Activated CD8-positive, alpha-beta T cell treated with anti-CD3 and anti-CD28 coated beads, Interleukin-2, amount 10 ng/mL, durations not matched to agents 7 days and 5 days (primary cell): ENCODE measurements around the gene CLK3. TPM values are rescaled to one million over a fixed set of nuclear protein-coding genes. Genes with fewer than 3 reads are reported as not detected.
A peak's percentile ranks its signal among the peaks of the same experiment; 100 is the strongest.
"Not testable (repeated sequence)": the region's sequence is repeated elsewhere in the genome, so short reads cannot be mapped to it uniquely, and the experiment has no call there.

ENCODE experiments used
- ATAC-seq: fragments of 150-1000 bp; cut with Tn5 transposase; one replicate; pipeline ENCODE4 v1.10.0; 2021; ENCODE audit warnings: moderate library complexity
- CTCF ChIA-PET: fragments of 350-600 bp; sonication (Branson Sonifier 250); formaldehyde crosslinking; loops from one replicate; lab custom pipeline; 2021; ENCODE audit warnings: antibody characterized with exemption; lab: Charles Lee
- POLR2A ChIA-PET: fragments of 350-600 bp; sonication (Branson Sonifier 250); formaldehyde crosslinking; loops from one replicate; lab custom pipeline; 2021; ENCODE audit warnings: antibody characterized with exemption; lab: Charles Lee
- DNase-seq: peaks from one replicate; pipeline ENCODE4 v3.0.0-alpha.2; 2020
- H3K27ac Mint-ChIP-seq: one replicate; pipeline ENCODE4 v1.8.0; 2021; ENCODE audit warnings: mild to moderate bottlenecking, mixed read lengths
- H3K27me3 Mint-ChIP-seq: one replicate; pipeline ENCODE4 v1.8.0; 2021; ENCODE audit warnings: low read depth, mixed read lengths
- H3K36me3 Mint-ChIP-seq: one replicate; pipeline ENCODE4 v1.8.0; 2021; ENCODE audit warnings: low read depth, mixed read lengths
- H3K4me1 Mint-ChIP-seq: one replicate; pipeline ENCODE4 v1.8.0; 2021; ENCODE audit warnings: low read depth, mixed read lengths
- H3K4me3 Mint-ChIP-seq: one replicate; pipeline ENCODE4 v1.8.0; 2021; ENCODE audit warnings: mild to moderate bottlenecking, mixed read lengths
- H3K9me3 Mint-ChIP-seq: one replicate; pipeline ENCODE4 v1.8.0; 2022; ENCODE audit warnings: mixed read lengths; ENCODE audit not compliant: insufficient read depth
- total RNA-seq, 2 experiments: library from RNA; stranded (reverse); gene quantifications; one replicate each; pipeline ENCODE4 v1.2.3, GENCODE V29; 2021

The CLK3 gene
- total RNA-seq, 2 experiments from 2014 or later: 125 to 128 TPM

DNA sequence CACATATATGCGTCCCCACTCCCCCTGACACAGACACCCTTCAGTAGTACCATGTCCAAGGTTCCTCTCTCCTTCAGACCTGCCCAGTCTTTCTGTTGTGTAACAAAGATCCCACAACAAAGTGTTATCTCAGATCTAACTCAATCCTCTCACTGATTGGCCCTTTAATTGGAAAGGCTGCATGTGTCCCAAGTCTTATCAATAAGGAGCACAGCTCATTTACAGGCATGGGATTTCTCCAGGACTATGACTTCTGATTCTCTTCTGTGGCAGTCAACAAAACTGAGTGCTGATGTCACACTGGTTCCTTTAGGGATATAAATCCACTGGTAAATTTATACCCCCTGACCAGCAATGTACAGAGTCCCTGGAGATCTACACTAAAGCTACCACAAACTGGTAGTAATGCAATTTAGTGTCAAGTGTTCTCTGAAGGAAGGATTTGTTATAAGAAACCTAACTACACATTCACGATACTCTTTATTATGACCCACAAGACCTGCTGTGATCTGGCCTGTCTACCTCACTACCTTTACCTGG lies 28.1 kb downstream of the CLK3 start:
- H3K9me3 Mint-ChIP-seq: no peaks in the 10 kb centered on the region
- POLR2A ChIA-PET: no interaction called here
- CTCF ChIA-PET: interaction anchor here (1.3 to 19.3 kb wide), 4 partner anchors 9 to 156 kb away, joined by 3 to 508 read pairs (median 14); no protein-coding TSS in a partner anchor

DNA sequence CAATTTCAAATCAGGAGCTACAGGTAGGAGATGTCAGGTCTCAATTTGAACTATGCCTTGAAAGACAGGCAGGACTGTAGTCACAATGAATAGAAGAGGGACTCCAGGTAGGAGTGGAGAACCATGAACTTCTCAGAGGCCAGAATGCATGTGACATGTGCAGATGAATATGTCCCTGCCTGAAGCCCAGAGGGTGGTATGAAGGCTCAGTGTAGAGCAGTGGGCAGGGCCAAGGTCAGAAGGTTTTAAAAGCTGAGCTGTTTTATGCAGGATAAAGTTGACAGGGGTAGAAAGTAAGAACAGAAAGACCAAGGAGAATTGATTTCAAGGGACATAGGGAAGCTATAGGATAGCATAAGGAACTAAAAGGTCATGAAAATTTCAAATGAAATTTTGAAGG lies 30.8 kb downstream of the CLK3 start:
- no peak for ATAC-seq
- peaks cover 5% of the 10 kb centered on the region for H3K36me3 Mint-ChIP-seq

More for the DNA sequence above, 28.1 kb downstream of the CLK3 start:
- no peak overlapping the region for H3K27ac Mint-ChIP-seq
- H3K4me1 Mint-ChIP-seq: peaks cover 6% of the 10 kb centered on the region
- ATAC-seq: no peak
- DNase-seq: no peak
- no peaks in the 10 kb centered on the region for H3K27me3 Mint-ChIP-seq
- H3K4me3 Mint-ChIP-seq: no peak overlapping the region
- peaks cover 11% of the 10 kb centered on the region for H3K36me3 Mint-ChIP-seq

DNA sequence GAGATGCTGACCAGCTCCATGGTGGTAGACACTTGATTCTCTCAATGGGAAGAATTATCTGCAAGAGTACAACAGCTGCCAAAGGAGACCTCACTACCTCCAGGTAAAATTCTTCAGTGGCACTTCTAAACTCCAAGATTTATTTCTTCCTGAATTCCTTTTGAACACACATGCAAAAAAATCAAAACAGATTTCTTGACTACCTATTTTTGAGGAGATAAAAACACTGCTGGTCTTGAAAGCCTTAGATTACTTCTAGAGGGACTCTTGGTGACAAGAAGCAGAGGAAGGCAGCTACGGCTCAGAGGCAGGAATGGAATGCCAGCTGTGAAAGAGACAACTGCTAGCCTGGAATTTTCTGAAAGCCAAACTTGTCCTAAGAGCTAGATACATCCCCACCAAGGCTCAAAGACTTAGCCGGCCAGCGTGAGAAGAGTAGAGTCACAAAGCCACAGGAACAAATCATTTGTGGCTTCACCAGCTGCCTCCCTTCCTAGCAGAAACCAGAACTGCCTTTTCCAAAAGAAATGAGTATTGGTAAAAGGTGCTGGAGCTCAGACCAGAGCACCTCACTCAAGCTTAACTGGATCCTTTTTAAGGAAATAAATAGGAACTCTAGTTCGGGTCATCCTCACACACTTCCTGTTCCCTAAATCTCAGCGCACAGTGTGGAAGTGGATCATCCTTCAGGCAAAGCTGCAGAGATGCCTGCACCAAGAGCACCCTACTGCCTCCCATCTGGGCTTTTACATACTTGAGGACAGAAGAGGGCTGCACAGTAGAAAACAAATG lies 32.6 kb downstream of the CLK3 start:
- ChIA-PET CTCF (interaction anchor here (1.5 to 19.3 kb wide), 2 partner anchors 27 to 118 kb away, joined by 3 to 508 read pairs; no protein-coding TSS in a partner anchor), POLR2A (no interaction called here)
- no peak overlapping the region for H3K27ac Mint-ChIP-seq
- H3K9me3 Mint-ChIP-seq: no peaks in the 10 kb centered on the region
- no peak overlapping the region for H3K4me3 Mint-ChIP-seq
- no peaks in the 10 kb centered on the region for H3K4me1 Mint-ChIP-seq
- no peak for ATAC-seq
- no peaks in the 10 kb centered on the region for H3K27me3 Mint-ChIP-seq
- no peak for DNase-seq
- H3K36me3 Mint-ChIP-seq: peaks cover 5% of the 10 kb centered on the region

More for the DNA sequence above, 30.8 kb downstream of the CLK3 start:
- Mint-ChIP-seq H3K4me1 (peaks cover 6% of the 10 kb centered on the region), H3K4me3 (no peak overlapping the region), H3K27me3 (no peaks in the 10 kb centered on the region), H3K27ac (no peak overlapping the region), H3K9me3 (no peaks in the 10 kb centered on the region)
- DNase-seq: no peak
- ChIA-PET POLR2A (no interaction called here), CTCF (interaction anchor here (0.8 to 19.3 kb wide), 4 partner anchors 11 to 120 kb away, joined by 3 to 508 read pairs (median 12); no protein-coding TSS in a partner anchor)

DNA sequence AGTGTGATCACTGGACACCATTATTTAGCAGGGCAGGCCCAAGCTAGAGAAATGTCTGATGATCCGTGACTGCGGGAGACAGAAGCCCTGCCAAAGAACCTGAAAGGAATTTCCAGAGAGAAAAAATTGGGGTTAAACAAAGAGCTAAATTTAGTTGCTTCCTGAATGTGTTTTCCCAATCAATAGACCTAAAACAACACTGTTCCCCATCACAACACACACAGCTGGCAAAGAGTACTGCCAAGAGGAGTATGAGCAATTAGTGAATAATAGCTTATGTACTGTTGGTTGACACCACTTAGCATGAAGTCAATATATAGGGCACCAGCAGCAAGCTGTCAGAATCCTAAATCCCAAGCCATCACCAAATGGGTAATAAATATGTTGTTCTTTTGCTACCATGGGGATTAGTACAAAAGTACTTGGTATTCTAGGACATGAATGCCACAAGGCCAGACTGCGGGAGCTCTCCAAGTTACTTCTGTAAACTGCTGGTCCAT lies 35.7 kb downstream of the CLK3 start:
- Mint-ChIP-seq H3K9me3 (no peaks in the 10 kb centered on the region), H3K4me1 (peaks cover 14% of the 10 kb centered on the region), H3K36me3 (peaks cover 12% of the 10 kb centered on the region), H3K27ac (no peak overlapping the region), H3K4me3 (no peak overlapping the region), H3K27me3 (no peaks in the 10 kb centered on the region)
- ChIA-PET POLR2A (no interaction called here), CTCF (interaction anchor here (1.4 to 1.6 kb wide), 2 partner anchors 16 to 117 kb away, joined by 6 to 12 read pairs; no protein-coding TSS in a partner anchor)
- DNase-seq (no peak), ATAC-seq (no peak)

DNA sequence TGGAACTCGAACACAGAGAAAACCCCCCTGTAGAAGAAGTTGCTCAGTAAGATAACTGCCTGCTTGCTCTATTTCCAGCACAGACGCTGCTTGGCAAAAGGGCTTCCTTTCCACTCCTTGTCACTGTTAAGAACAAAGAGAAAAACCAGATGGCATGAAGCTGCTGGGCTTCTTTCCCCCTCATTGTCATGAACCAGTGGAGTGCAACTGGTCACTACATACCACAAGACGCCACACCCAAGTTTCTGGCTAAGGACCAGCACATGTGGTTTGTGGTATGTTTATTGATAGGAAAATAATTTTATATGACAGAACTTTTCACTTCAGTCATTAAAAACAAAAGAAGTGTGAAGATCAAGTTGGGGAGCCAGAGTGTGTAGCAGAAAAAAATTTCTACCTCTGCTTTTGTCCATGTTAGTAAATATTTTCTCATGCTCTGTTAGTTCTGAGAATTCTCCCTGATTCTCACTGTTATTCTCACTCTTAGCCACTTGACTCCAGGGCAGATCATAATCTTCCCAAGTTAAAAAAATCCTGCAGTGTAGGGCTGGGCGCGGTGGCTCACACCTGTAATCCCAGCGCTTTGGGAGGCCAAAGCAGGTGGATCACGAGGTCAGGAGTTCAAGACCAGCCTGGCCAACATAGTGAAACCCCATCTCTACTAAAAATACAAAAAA lies 37.9 kb downstream of the CLK3 start:
- Mint-ChIP-seq H3K4me1 (peaks cover 26% of the 10 kb centered on the region), H3K36me3 (peaks cover 12% of the 10 kb centered on the region), H3K9me3 (no peaks in the 10 kb centered on the region), H3K27me3 (no peaks in the 10 kb centered on the region), H3K27ac (no peak overlapping the region), H3K4me3 (no peak overlapping the region)
- DNase-seq (no peak), ATAC-seq (no peak)
- CTCF ChIA-PET: interaction anchor here (1.2 to 2.6 kb wide), 5 partner anchors 9 to 117 kb away, joined by 3 to 8 read pairs (median 4); no protein-coding TSS in a partner anchor
- POLR2A ChIA-PET: no interaction called here

GRCh38 chr15:74655424-74655823 lies 39.8 kb downstream of the CLK3 start:
- ATAC-seq: no peak
- H3K9me3 Mint-ChIP-seq: no peaks in the 10 kb centered on the region
- no peak overlapping the region for H3K27ac Mint-ChIP-seq
- POLR2A ChIA-PET: no interaction called here
- H3K4me3 Mint-ChIP-seq: no peak overlapping the region
- H3K36me3 Mint-ChIP-seq: peaks cover 10% of the 10 kb centered on the region
- CTCF ChIA-PET: interaction anchor here (1.0 to 2.6 kb wide), 4 partner anchors 23 to 217 kb away, joined by 3 to 8 read pairs (median 4); no protein-coding TSS in a partner anchor
- peaks cover 28% of the 10 kb centered on the region for H3K4me1 Mint-ChIP-seq
- no peaks in the 10 kb centered on the region for H3K27me3 Mint-ChIP-seq
- no peak for DNase-seq

DNA sequence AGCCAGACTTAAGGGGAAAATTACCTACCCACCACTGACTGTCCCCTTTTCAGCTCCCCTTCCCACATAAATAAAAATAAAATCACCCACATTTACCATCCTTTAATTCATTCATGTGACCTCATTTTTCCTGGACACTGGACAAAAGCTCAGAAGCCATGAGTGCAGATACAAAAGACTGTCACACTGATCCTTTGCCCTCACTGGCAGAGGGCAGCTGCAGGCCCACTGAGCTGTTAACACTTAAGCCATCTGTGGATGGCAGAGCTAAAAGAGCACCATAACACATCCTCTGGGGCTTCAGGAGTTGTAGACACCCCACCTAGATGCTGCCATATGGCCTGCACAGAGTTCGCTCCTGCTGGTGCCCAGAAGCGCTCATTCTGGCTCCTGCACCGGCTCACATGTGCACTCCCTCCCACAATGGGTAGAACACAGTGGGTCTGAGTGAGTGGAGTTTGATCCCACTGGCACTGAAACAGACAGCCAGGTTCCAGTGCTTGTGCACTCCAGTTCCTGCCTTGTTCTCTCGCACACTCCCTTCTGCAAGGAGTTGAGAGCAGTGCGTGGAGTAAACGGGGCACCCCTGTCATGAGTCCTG lies 41.4 kb downstream of the CLK3 start:
- H3K4me1 Mint-ChIP-seq: peaks cover 28% of the 10 kb centered on the region
- CTCF ChIA-PET: interaction anchor here (0.8 to 1.1 kb wide), 4 partner anchors 8 to 111 kb away, joined by 3 to 4 read pairs (median 3); no protein-coding TSS in a partner anchor
- H3K27me3 Mint-ChIP-seq: no peaks in the 10 kb centered on the region
- H3K4me3 Mint-ChIP-seq: no peak overlapping the region
- H3K9me3 Mint-ChIP-seq: no peaks in the 10 kb centered on the region
- DNase-seq: no peak
- peaks cover 13% of the 10 kb centered on the region for H3K36me3 Mint-ChIP-seq
- POLR2A ChIA-PET: no interaction called here
- H3K27ac Mint-ChIP-seq: peak overlapping the region; percentile 42
- ATAC-seq: no peak

DNA sequence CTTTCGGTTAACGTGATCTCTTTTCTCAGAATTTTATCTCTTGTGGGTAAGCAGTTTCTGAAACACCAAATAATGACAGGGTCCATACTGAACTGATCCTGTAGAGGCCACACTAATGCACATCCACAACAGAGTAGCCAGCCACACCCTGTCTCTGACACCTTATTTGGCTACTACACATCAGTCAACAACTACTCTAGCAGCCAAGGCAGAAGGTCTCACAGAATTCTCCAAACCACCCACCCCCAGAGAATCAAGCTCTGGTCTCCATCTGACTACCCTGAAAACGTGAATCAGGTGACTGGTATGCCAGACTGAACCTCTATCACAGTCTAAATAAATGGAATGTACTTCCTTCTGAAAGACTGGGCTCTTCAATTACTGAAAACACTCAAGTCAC lies 42.2 kb downstream of the CLK3 start:
- peak overlapping the region; percentile 44 for H3K27ac Mint-ChIP-seq

GRCh38 chr15:74661280-74661679 lies 45.6 kb downstream of the CLK3 start:
- H3K9me3 Mint-ChIP-seq, H3K4me3 Mint-ChIP-seq, H3K27ac Mint-ChIP-seq, CTCF ChIA-PET, DNase-seq, POLR2A ChIA-PET, H3K27me3 Mint-ChIP-seq, ATAC-seq, H3K36me3 Mint-ChIP-seq: not testable (repeated sequence)
- H3K4me1 Mint-ChIP-seq: peaks cover 20% of the 10 kb centered on the region

More for the DNA sequence above, 42.2 kb downstream of the CLK3 start:
- Mint-ChIP-seq H3K36me3 (peaks cover 13% of the 10 kb centered on the region), H3K9me3 (no peaks in the 10 kb centered on the region), H3K4me1 (peaks cover 30% of the 10 kb centered on the region), H3K27me3 (no peaks in the 10 kb centered on the region), H3K4me3 (no peak overlapping the region)
- CTCF ChIA-PET: no interaction called here
- POLR2A ChIA-PET: no interaction called here
- no peak for ATAC-seq
- DNase-seq: no peak

DNA sequence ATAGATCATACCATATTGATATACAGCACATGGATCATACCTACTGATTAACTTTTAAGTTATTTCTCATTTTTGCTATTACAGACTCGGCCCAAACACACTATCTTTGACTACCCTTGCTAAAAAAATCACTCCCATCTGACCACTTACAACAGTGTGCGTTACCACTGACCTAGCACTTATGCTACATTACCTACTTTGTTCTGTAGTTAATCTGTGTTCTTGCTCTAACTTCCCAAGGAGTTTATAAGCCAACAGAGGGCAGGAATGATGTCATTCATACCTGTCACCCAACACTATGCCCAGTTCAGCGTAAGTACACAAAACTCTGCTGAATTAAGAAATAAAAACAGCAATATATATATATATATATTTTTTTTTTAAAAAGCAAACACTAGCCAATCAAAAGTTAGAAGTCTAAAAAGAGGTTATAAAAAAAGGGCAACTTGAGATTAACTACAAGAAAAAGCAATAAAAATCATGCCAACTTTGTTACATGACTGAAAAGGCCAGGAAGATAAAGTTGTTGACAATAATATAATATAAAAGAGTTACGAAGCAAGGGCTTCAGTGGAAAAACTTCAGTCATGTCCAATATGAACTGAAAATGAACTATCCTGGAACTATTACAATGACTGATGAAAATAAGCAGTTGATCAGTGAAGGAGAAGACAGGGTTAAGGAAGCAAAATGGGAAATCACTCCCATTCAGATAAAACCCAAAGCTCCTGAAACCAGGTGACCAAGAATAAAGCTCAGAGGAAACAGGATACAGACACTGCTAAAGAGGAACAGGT lies 46.6 kb downstream of the CLK3 start:
- no peak overlapping the region for H3K4me3 Mint-ChIP-seq

More for the DNA sequence above, 46.6 kb downstream of the CLK3 start:
- CTCF ChIA-PET: interaction anchor here (0.8 to 1.5 kb wide), 2 partner anchors 8 to 107 kb away, joined by 3 read pairs; no protein-coding TSS in a partner anchor
- Mint-ChIP-seq H3K36me3 (peaks cover 4% of the 10 kb centered on the region), H3K27ac (no peak overlapping the region), H3K4me1 (peaks cover 20% of the 10 kb centered on the region), H3K9me3 (no peaks in the 10 kb centered on the region), H3K27me3 (no peaks in the 10 kb centered on the region)
- POLR2A ChIA-PET: no interaction called here
- ATAC-seq (no peak), DNase-seq (no peak)
